ENCODE measurements around the gene SUGCT. TPM values are rescaled to one million over a fixed set of nuclear protein-coding genes. Genes with fewer than 3 reads are reported as not detected.

The SUGCT gene
- total RNA-seq, 4 donors from 2014 or later = 0.83 to 7.1 (median 3.2) TPM

- WGBS, 2 donors = 75 to 79% methylated on average over 2 of the region's 2 CpGs
- intact Hi-C loops (cut with DNase I) = no loop called here
- Histone ChIP-seq H3K4me1 (no peaks in the 10 kb centered on the region), H3K27ac (no peak overlapping the region), H3K9me3 (no peaks in the 10 kb centered on the region), H3K27me3 (no peaks in the 10 kb centered on the region), H3K4me3 (no peak overlapping the region), H3K36me3 (no peaks in the 10 kb centered on the region)
- DNase-seq = no peak
- TF ChIP-seq CTCF (IDR thresholded peaks at IDR 0.05) = no peak
- TF ChIP-seq POLR2A (IDR thresholded peaks at IDR 0.05) = no peak
Measured at GRCh38 chr7:40354711-40355110, 219.9 kb downstream of the SUGCT start.

- no peaks in the 10 kb centered on the region for H3K4me1 ChIP-seq
- H3K36me3 ChIP-seq = no peaks in the 10 kb centered on the region
- TF ChIP-seq POLR2A (IDR thresholded peaks at IDR 0.05) (no peak), CTCF (IDR thresholded peaks at IDR 0.05) (no peak)
- no peak overlapping the region for H3K27ac ChIP-seq
- H3K27me3 ChIP-seq = no peaks in the 10 kb centered on the region
- no peak for DNase-seq
- no peaks in the 10 kb centered on the region for H3K9me3 ChIP-seq
- no peak overlapping the region for H3K4me3 ChIP-seq
- intact Hi-C loops (cut with DNase I) = no loop called here
- WGBS, 2 donors = 77 to 85% methylated on average over 3 of the region's 3 CpGs
Measured at GRCh38 chr7:40356312-40356711, 221.5 kb downstream of the SUGCT start.

- no peak for DNase-seq
- H3K9me3 ChIP-seq = no peaks in the 10 kb centered on the region
- intact Hi-C loops (cut with DNase I) = no loop called here
- H3K36me3 ChIP-seq = no peaks in the 10 kb centered on the region
- 78% methylated on average over 6 of the region's 6 CpGs for WGBS, 2 donors
- no peak overlapping the region for H3K4me3 ChIP-seq
- TF ChIP-seq POLR2A (IDR thresholded peaks at IDR 0.05) (no peak), CTCF (IDR thresholded peaks at IDR 0.05) (no peak)
- no peak overlapping the region for H3K27ac ChIP-seq
- H3K4me1 ChIP-seq = no peaks in the 10 kb centered on the region
- no peaks in the 10 kb centered on the region for H3K27me3 ChIP-seq
Measured at GRCh38 chr7:40356871-40357709, 222.3 kb downstream of the SUGCT start.

GRCh38 chr7:40369641-40370277 lies 235.0 kb downstream of the SUGCT start:
- DNase-seq = no peak
- Histone ChIP-seq H3K4me3 (no peak overlapping the region), H3K36me3 (no peaks in the 10 kb centered on the region), H3K27me3 (no peaks in the 10 kb centered on the region), H3K4me1 (no peaks in the 10 kb centered on the region), H3K9me3 (no peaks in the 10 kb centered on the region), H3K27ac (no peak overlapping the region)
- intact Hi-C loops (cut with DNase I) = no loop called here
- TF ChIP-seq CTCF (IDR thresholded peaks at IDR 0.05) (no peak), POLR2A (IDR thresholded peaks at IDR 0.05) (no peak)
- 65 to 78% methylated on average over 5 of the region's 5 CpGs for WGBS, 2 donors

- H3K4me3 ChIP-seq = no peak overlapping the region
- intact Hi-C loops (cut with DNase I) = no loop called here
- DNase-seq = no peak
- 70% methylated on average over 4 of the region's 4 CpGs for WGBS, 2 donors
- H3K27ac ChIP-seq = no peak overlapping the region
- no peaks in the 10 kb centered on the region for H3K4me1 ChIP-seq
- H3K9me3 ChIP-seq = no peaks in the 10 kb centered on the region
- H3K27me3 ChIP-seq = no peaks in the 10 kb centered on the region
- H3K36me3 ChIP-seq = no peaks in the 10 kb centered on the region
- TF ChIP-seq CTCF (IDR thresholded peaks at IDR 0.05) = no peak
- TF ChIP-seq POLR2A (IDR thresholded peaks at IDR 0.05) = no peak
Measured at GRCh38 chr7:40371806-40372440, 237.1 kb downstream of the SUGCT start.
